ENCODE data around the gene QTRT2.

Gene QTRT2

GRCh38 chr3:114127517-114127916, 71.0 kb downstream of the QTRT2 start:
- DNase-seq, result no peak

- DNase-seq, result no peak
These were observed 71.7 kb downstream of the QTRT2 start for GRCh38 chr3:114128231-114128630.

- no peak for DNase-seq
These were observed 72.3 kb downstream of the QTRT2 start for GRCh38 chr3:114128826-114129225.

GRCh38 chr3:114132500-114132899, 76.0 kb downstream of the QTRT2 start:
- DNase-seq, result no peak

GRCh38 chr3:114133947-114134346, 77.4 kb downstream of the QTRT2 start:
- no peak for DNase-seq

Data from stimulated activated CD4-positive, alpha-beta T cell treated with anti-CD3 and anti-CD28 coated beads, Interleukin-12 subunit alpha, Interleukin-12 subunit beta, amount 100 ng/mL, for 4 hours (primary cell).